Measurements from ENCODE around the gene SDR42E2. TPM values are rescaled to one million over a fixed set of nuclear protein-coding genes. Genes with fewer than 3 reads are reported as not detected.

Gene SDR42E2
- total RNA-seq, 1 donor from 2014 or later = 0.10 TPM

DNA sequence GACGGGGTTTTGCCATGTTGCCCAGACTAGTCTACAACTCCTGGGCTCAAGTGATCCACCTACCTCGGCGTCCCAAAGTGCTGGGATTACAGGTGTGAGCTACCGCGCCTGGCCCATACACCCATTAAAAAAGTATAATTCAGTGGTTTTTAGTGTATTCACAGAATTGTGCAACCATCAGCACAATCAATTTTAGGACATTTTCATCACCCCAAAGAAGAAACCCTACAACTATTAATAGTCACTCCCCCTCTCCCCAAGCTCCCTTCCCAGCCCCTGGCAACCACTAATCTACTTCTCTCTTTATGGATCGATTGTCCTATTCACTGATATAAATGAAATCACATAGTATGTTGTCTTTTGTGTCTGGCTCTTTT lies 39.9 kb downstream of the SDR42E2 start:
- peaks cover 1% of the 10 kb centered on the region for H3K4me1 Mint-ChIP-seq (ENCODE audit: unreplicated experiment)
- DNase-seq (ENCODE audit: low spot score) = no peak
- no peak overlapping the region for H3K27ac Mint-ChIP-seq (ENCODE audit: unreplicated experiment)
- H3K9me3 Mint-ChIP-seq (ENCODE audit: unreplicated experiment) = no peaks in the 10 kb centered on the region
- H3K27me3 Mint-ChIP-seq (ENCODE audit: unreplicated experiment) = peaks cover 6% of the 10 kb centered on the region
- TF ChIP-seq, protein P1, sequence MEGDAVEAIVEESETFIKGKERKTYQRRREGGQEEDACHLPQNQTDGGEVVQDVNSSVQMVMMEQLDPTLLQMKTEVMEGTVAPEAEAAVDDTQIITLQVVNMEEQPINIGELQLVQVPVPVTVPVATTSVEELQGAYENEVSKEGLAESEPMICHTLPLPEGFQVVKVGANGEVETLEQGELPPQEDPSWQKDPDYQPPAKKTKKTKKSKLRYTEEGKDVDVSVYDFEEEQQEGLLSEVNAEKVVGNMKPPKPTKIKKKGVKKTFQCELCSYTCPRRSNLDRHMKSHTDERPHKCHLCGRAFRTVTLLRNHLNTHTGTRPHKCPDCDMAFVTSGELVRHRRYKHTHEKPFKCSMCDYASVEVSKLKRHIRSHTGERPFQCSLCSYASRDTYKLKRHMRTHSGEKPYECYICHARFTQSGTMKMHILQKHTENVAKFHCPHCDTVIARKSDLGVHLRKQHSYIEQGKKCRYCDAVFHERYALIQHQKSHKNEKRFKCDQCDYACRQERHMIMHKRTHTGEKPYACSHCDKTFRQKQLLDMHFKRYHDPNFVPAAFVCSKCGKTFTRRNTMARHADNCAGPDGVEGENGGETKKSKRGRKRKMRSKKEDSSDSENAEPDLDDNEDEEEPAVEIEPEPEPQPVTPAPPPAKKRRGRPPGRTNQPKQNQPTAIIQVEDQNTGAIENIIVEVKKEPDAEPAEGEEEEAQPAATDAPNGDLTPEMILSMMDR (IDR thresholded peaks at IDR 0.05; ENCODE audit: unreplicated experiment) = no peak
- H3K36me3 Mint-ChIP-seq (ENCODE audit: low read depth, unreplicated experiment) = peaks cover 5% of the 10 kb centered on the region
- H3K4me3 Mint-ChIP-seq (ENCODE audit: unreplicated experiment) = no peak overlapping the region

DNA sequence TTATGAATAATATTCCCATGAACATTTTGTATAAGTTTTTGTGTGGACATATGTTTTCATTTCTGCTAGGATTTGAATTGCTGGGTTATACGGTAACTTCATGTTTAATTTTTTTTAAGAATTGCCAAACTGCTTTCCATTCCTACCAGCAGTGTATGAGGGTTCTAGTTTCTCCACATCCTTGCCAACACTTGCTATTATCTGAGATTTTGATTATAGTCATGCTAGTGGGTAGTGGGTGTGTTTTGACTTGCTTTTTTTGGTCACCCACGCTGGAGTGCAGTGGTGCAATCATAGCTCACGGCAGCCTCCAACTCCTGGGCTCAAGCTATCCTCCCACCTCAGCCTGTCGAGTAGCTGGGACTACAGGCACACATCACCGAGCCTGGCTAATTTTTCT lies 40.8 kb downstream of the SDR42E2 start:
- Mint-ChIP-seq H3K9me3 (ENCODE audit: unreplicated experiment) (no peaks in the 10 kb centered on the region), H3K27me3 (ENCODE audit: unreplicated experiment) (peaks cover 6% of the 10 kb centered on the region), H3K27ac (ENCODE audit: unreplicated experiment) (no peak overlapping the region), H3K4me3 (ENCODE audit: unreplicated experiment) (no peak overlapping the region), H3K4me1 (ENCODE audit: unreplicated experiment) (peaks cover 8% of the 10 kb centered on the region), H3K36me3 (ENCODE audit: low read depth, unreplicated experiment) (peaks cover 9% of the 10 kb centered on the region)
- no peak for DNase-seq (ENCODE audit: low spot score)
- TF ChIP-seq, protein P1 (IDR thresholded peaks at IDR 0.05; ENCODE audit: unreplicated experiment) = no peak

DNA sequence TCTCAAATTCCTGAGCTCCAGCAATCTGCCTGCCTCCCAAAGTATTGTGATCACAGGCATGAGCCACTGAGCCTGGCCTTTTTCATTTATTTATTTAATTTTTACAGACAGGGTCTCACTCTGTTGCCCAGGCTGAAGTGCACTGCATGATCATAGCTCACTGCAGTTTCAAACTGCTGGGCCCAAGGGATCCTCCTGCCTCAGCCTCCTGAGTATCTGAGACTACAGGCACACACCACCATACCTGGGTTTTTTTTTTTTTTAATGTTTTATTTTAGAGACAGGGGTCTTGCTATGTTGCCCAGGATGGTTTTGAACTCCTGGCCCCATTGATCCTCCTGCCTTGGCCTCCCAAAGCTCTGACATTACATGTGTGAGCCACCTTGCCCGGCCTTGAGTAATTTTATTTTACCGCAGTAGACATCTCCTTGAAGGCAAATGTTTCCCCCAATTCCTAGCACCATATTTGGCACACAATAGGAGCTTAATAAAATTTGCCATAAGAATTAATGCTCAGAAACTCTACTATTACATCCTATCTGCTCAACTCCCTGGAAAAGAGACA lies 41.9 kb downstream of the SDR42E2 start:
- Mint-ChIP-seq H3K27me3 (ENCODE audit: unreplicated experiment) (peaks cover 6% of the 10 kb centered on the region), H3K36me3 (ENCODE audit: low read depth, unreplicated experiment) (peaks cover 9% of the 10 kb centered on the region), H3K9me3 (ENCODE audit: unreplicated experiment) (no peaks in the 10 kb centered on the region), H3K27ac (ENCODE audit: unreplicated experiment) (no peak overlapping the region), H3K4me3 (ENCODE audit: unreplicated experiment) (no peak overlapping the region), H3K4me1 (ENCODE audit: unreplicated experiment) (peaks cover 8% of the 10 kb centered on the region)
- TF ChIP-seq, protein P1 (IDR thresholded peaks at IDR 0.05; ENCODE audit: unreplicated experiment) = no peak
- no peak for DNase-seq (ENCODE audit: low spot score)

DNA sequence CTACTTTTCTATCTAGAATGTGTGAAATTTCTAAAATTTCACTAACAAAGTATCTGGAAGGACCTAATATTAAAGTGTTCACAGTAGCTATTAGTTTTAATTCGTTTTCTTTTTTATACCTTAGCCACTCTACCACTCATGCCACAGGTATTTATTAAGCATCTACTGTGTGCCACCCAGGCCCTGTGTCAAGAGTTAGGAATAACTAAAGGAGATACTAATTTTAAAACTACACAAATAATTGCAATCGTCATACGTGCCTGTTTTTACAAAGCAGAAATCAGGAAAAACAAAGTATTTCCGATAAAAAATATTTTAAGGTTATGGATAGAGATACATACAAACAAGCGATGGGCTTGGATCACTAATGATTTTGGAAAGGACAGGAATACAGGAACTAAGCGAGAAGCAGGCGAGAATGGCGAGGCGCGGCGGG lies 43.3 kb downstream of the SDR42E2 start:
- Mint-ChIP-seq H3K9me3 (ENCODE audit: unreplicated experiment) (no peaks in the 10 kb centered on the region), H3K27ac (ENCODE audit: unreplicated experiment) (peak overlapping the region; percentile 81), H3K4me1 (ENCODE audit: unreplicated experiment) (peaks cover 8% of the 10 kb centered on the region), H3K27me3 (ENCODE audit: unreplicated experiment) (peaks cover 6% of the 10 kb centered on the region), H3K4me3 (ENCODE audit: unreplicated experiment) (peak overlapping the region; percentile 88), H3K36me3 (ENCODE audit: low read depth, unreplicated experiment) (peaks cover 15% of the 10 kb centered on the region)
- no peak for DNase-seq (ENCODE audit: low spot score)
- TF ChIP-seq, protein P1 (IDR thresholded peaks at IDR 0.05; ENCODE audit: unreplicated experiment) = no peak

DNA sequence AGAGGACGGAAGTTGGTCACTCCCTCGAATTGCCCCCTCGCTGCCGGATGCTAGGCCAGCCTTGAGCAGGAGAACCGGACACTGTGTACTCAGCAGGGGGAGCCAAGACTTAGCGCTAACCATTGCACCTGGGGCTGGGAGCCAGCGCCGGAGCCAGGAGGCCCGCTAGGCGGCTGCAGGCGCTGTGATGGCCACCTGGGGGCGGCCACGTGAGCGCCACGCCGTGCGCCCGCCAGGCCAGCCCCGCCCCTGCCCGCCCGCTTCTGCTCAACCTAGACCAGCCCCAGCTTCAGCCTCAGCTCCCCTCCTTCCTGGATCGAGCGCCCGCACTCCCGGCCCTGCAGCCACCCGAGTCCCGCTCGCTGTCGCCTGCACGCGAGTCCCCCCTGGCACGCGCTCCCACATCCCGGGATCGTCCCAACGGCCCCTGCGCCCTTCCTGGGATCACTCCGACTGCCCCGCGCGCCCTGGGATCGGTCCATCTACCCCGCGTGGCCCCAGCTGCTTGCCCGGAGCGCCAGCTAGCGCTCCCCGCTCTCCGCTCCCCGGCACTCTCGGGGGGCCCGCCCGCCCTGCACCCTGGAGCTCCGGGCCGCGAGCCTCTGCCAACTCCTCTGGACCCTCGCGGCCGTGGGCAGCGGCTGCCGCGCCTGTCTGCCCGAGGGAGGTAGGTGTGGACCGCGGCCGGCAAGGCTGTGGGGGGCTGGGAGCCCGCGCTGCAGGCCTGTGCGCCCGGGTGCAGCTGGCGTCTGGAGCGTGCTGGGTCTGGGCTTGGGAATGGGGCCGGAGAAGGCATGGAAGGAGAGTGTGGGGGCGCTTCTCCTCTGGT lies 43.9 kb downstream of the SDR42E2 start, which contains the start of gene EEF2K:
TSS of gene EEF2K (plus strand) at position 266 of the 829 bp plus-strand sequence. CDS start 19,452 bp downstream, outside the sequence.
- peak within 1 kb of the TSS; percentile 81 for H3K27ac Mint-ChIP-seq (ENCODE audit: unreplicated experiment)

More for the DNA sequence above, 43.9 kb downstream of the SDR42E2 start, which contains the start of gene EEF2K:
- Mint-ChIP-seq H3K27me3 (ENCODE audit: unreplicated experiment) (peaks cover 6% of the 10 kb centered on the region), H3K36me3 (ENCODE audit: low read depth, unreplicated experiment) (peaks cover 16% of the 10 kb centered on the region), H3K9me3 (ENCODE audit: unreplicated experiment) (no peaks in the 10 kb centered on the region), H3K4me3 (ENCODE audit: unreplicated experiment) (peak within 1 kb of the TSS; percentile 96), H3K4me1 (ENCODE audit: unreplicated experiment) (peaks cover 8% of the 10 kb centered on the region)
- peak; percentile 93 for DNase-seq (ENCODE audit: low spot score)
- TF ChIP-seq, protein P1 (IDR thresholded peaks at IDR 0.05; ENCODE audit: unreplicated experiment) = peak; percentile 67
